DOHH2 (cell line): ENCODE measurements around the gene CAPN1.

Experiments
- H3F3A ChIP-seq: fragments of 200-600 bp; sonication (generic), shearing (Covaris generic); 2 replicates; pipeline ENCODE4 v1.6.0; 2016; ENCODE audit warnings: antibody characterized with exemption, mild to moderate bottlenecking; ENCODE audit not compliant: control insufficient read depth, insufficient read depth
- H3K27ac ChIP-seq: fragments of 200-600 bp; sonication (generic); 2 replicates; pipeline ENCODE4 v1.5.1; 2014; ENCODE audit warnings: low read depth, mild to moderate bottlenecking, low read length, moderate library complexity
- H3K27me3 ChIP-seq: fragments of 200-600 bp; sonication (generic); 2 replicates; pipeline ENCODE4 v1.6.1; 2014; ENCODE audit warnings: mild to moderate bottlenecking, low read length, mixed read lengths; ENCODE audit not compliant: control insufficient read depth
- H3K36me3 ChIP-seq: fragments of 200-600 bp; sonication (generic); 2 replicates; pipeline ENCODE4 v1.6.1; 2014; ENCODE audit warnings: mild to moderate bottlenecking, low read length, moderate library complexity, mixed read lengths; ENCODE audit not compliant: control insufficient read depth
- H3K4me1 ChIP-seq: fragments of 200-600 bp; sonication (generic); 2 replicates; pipeline ENCODE4 v1.6.1; 2014; ENCODE audit warnings: mild to moderate bottlenecking, low read length, mixed read lengths; ENCODE audit not compliant: control insufficient read depth
- H3K4me2 ChIP-seq: fragments of 200-600 bp; sonication (generic); 2 replicates; pipeline ENCODE4 v1.6.0; 2014; ENCODE audit warnings: mild to moderate bottlenecking, low read length, moderate library complexity
- H3K4me3 ChIP-seq: fragments of 200-600 bp; sonication (generic); 2 replicates; pipeline ENCODE4 v1.5.1; 2014; ENCODE audit warnings: mild to moderate bottlenecking, low read length, mixed read lengths
- H3K79me2 ChIP-seq: fragments of 200-600 bp; sonication (generic); 2 replicates; pipeline ENCODE4 v1.6.1; 2014; ENCODE audit warnings: mild to moderate bottlenecking, low read length, mixed read lengths; ENCODE audit not compliant: control insufficient read depth
- H3K9me2 ChIP-seq: fragments of 200-600 bp; sonication (generic); replicated peaks from 2 replicates; pipeline ENCODE4 v1.6.1; 2014; ENCODE audit warnings: mild to moderate bottlenecking, low read length, mixed read lengths; ENCODE audit not compliant: control insufficient read depth
- H3K9me3 ChIP-seq: fragments of 200-600 bp; sonication (generic); 2 replicates; pipeline ENCODE4 v1.6.1; 2014; ENCODE audit warnings: antibody characterized with exemption, low read length, mixed read lengths; ENCODE audit not compliant: control insufficient read depth, insufficient read depth
- H4K20me1 ChIP-seq: fragments of 200-600 bp; sonication (generic); 2 replicates; pipeline ENCODE4 v1.6.0; 2014; ENCODE audit warnings: low read depth, mild to moderate bottlenecking, antibody characterized with exemption, low read length, moderate library complexity; ENCODE audit not compliant: control insufficient read depth, insufficient read depth
- EZH2phosphoT487 ChIP-seq: fragments of 200-600 bp; sonication (generic); IDR thresholded peaks from 2 replicates; pipeline ENCODE4 v1.6.1; 2017; ENCODE audit warnings: borderline replicate concordance, mild to moderate bottlenecking, antibody characterized with exemption, low read length, moderate library complexity, mixed read lengths
- TF ChIP-seq, protein P1 (sequence below): fragments of 200-600 bp; sonication (generic); IDR thresholded peaks from one replicate; pipeline ENCODE4 v1.5.1; 2014; ENCODE audit warnings: antibody characterized with exemption, mild to moderate bottlenecking, low read depth, low read length; ENCODE audit not compliant: poor library complexity, severe bottlenecking

Gene CAPN1

GRCh38 chr11:65260756-65261590 is 79.2 kb downstream of the CAPN1 start:
- Histone ChIP-seq H3K27me3 (no peaks in the 10 kb centered on the region), H3K4me2 (peak overlapping the region; percentile 98), H3K36me3 (peaks cover 38% of the 10 kb centered on the region), H3K4me3 (peak overlapping the region; percentile 100), H4K20me1 (peaks cover 11% of the 10 kb centered on the region; the same call in 1 of the 2 replicates), H3K9me3 (no peaks in the 10 kb centered on the region), H3K27ac (peak overlapping the region; percentile 57), H3K9me2 (no peaks in the 10 kb centered on the region), H3K79me2 (peaks cover 50% of the 10 kb centered on the region), H3F3A (peaks cover 3% of the 10 kb centered on the region; the same call in 1 of the 2 replicates), H3K4me1 (peaks cover 35% of the 10 kb centered on the region)
- TF ChIP-seq, protein P1, sequence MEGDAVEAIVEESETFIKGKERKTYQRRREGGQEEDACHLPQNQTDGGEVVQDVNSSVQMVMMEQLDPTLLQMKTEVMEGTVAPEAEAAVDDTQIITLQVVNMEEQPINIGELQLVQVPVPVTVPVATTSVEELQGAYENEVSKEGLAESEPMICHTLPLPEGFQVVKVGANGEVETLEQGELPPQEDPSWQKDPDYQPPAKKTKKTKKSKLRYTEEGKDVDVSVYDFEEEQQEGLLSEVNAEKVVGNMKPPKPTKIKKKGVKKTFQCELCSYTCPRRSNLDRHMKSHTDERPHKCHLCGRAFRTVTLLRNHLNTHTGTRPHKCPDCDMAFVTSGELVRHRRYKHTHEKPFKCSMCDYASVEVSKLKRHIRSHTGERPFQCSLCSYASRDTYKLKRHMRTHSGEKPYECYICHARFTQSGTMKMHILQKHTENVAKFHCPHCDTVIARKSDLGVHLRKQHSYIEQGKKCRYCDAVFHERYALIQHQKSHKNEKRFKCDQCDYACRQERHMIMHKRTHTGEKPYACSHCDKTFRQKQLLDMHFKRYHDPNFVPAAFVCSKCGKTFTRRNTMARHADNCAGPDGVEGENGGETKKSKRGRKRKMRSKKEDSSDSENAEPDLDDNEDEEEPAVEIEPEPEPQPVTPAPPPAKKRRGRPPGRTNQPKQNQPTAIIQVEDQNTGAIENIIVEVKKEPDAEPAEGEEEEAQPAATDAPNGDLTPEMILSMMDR = no peak
- no peak for TF ChIP-seq EZH2phosphoT487
